SK-N-SH (cell line): ENCODE results near the gene TNFRSF1B. TPM values are rescaled to one million over a fixed set of nuclear protein-coding genes. Genes with fewer than 3 reads are reported as not detected.

ENCODE experiments used
- CTCF ChIA-PET: fragments of 300-600, 350-600 bp; formaldehyde crosslinking; extraction: SDS; loops from one replicate; lab custom pipeline; 2021; lab: Yijun Ruan, JAX
- POLR2A ChIA-PET: fragments of 350-600 bp; sonication (Branson Sonifier 250); formaldehyde crosslinking; extraction: SDS; loops from one replicate; lab custom pipeline; 2020; ENCODE audit warnings: antibody characterized with exemption, inconsistent platforms; lab: Yijun Ruan, JAX
- DNase-seq: peaks from one replicate; pipeline ENCODE4 v3.0.0; 2012
- H2AFZ ChIP-seq: fragments of 200-600 bp; sonication (generic); 2 replicates; pipeline ENCODE4 v1.8.1; 2016; ENCODE audit warnings: antibody characterized with exemption, mild to moderate bottlenecking, low read depth
- H3F3A ChIP-seq: fragments of 200-600 bp; sonication (generic); replicated peaks from 2 replicates; pipeline ENCODE3; 2016; ENCODE audit warnings: antibody characterized with exemption, mild to moderate bottlenecking; ENCODE audit not compliant: insufficient read depth
- H3K27ac ChIP-seq, 2 experiments: fragments of 200-500 bp in 1 of 2; fragments of 200-600 bp in 1 of 2; sonication (Bioruptor generic) in 1 of 2; sonication (generic), shearing (Covaris generic) in 1 of 2; 2 replicates each; pipeline versions ENCODE4 v1.5.1 to v1.6.1; 2014 to 2016; ENCODE audit warnings: low read depth in 2 of 2, inconsistent platforms in 1 of 2, low read length in 1 of 2, mild to moderate bottlenecking in 1 of 2, mixed read lengths in 1 of 2
- H3K27me3 ChIP-seq: fragments of 200-600 bp; sonication (generic), shearing (Covaris generic); 2 replicates; pipeline ENCODE4 v1.6.1; 2016; ENCODE audit warnings: mixed run types; ENCODE audit not compliant: insufficient read depth
- H3K36me3 ChIP-seq, 2 experiments: fragments of 200-500 bp in 1 of 2; fragments of 200-600 bp in 1 of 2; sonication (Bioruptor generic) in 1 of 2; sonication (generic) in 1 of 2; replicated peaks in 1 of 2; 2 replicates each; pipeline versions ENCODE3 to v1.5.1; 2014 to 2016; ENCODE audit warnings: low read length in 1 of 2, mild to moderate bottlenecking in 1 of 2; ENCODE audit not compliant: insufficient read depth in 2 of 2, control insufficient read depth in 1 of 2
- H3K4me1 ChIP-seq, 2 experiments: fragments of 200-500 bp in 1 of 2; fragments of 200-600 bp in 1 of 2; sonication (Bioruptor generic) in 1 of 2; sonication (generic), shearing (Covaris generic) in 1 of 2; 2 replicates each; pipeline versions ENCODE4 v1.5.1 to v1.6.1; 2014 to 2016; ENCODE audit warnings: low read depth in 1 of 2, low read length in 1 of 2, mixed run types in 1 of 2; ENCODE audit not compliant: insufficient read depth in 2 of 2, control insufficient read depth in 1 of 2
- H3K4me2 ChIP-seq: fragments of 200-600 bp; sonication (generic), shearing (Covaris generic); 2 replicates; pipeline ENCODE4 v1.6.1; 2017; ENCODE audit warnings: mixed run types
- H3K4me3 ChIP-seq, 2 experiments: fragments of 200-500 bp in 1 of 2; fragments of 200-600 bp in 1 of 2; sonication (Bioruptor generic) in 1 of 2; sonication (generic), shearing (Covaris generic) in 1 of 2; 2 replicates each; pipeline versions ENCODE4 v1.5.1 to v1.8.1; 2014 to 2016; ENCODE audit warnings: low read depth in 2 of 2, inconsistent platforms in 1 of 2, low read length in 1 of 2, mild to moderate bottlenecking in 1 of 2, mixed read lengths in 1 of 2, moderate library complexity in 1 of 2
- H3K79me2 ChIP-seq: fragments of 200-600 bp; sonication (generic); 2 replicates; pipeline ENCODE4 v1.8.1; 2017; ENCODE audit warnings: mild to moderate bottlenecking; ENCODE audit not compliant: insufficient read depth
- H3K9ac ChIP-seq: fragments of 200-600 bp; sonication (generic); 2 replicates; pipeline ENCODE4 v1.6.1; 2017; ENCODE audit warnings: mixed run types
- H3K9me2 ChIP-seq: fragments of 200-600 bp; sonication (generic); 2 replicates; pipeline ENCODE4 v1.6.1; 2017; ENCODE audit warnings: mixed run types
- H3K9me3 ChIP-seq: fragments of 200-600 bp; sonication (generic); 2 replicates; pipeline ENCODE4 v1.6.1; 2017; ENCODE audit warnings: mixed run types, mild to moderate bottlenecking, moderate library complexity
- H4K20me1 ChIP-seq: fragments of 200-600 bp; sonication (generic); 2 replicates; pipeline ENCODE4 v1.6.1; 2017; ENCODE audit warnings: mild to moderate bottlenecking, mixed run types; ENCODE audit not compliant: insufficient read depth
- CHD2 ChIP-seq: fragments of 150-350 bp; IDR thresholded peaks from 2 replicates; pipeline ENCODE4 v1.6.1; 2018; ENCODE audit warnings: low read length; ENCODE audit not compliant: partially characterized antibody
- CTCF ChIP-seq: fragments of 200-600 bp; sonication (generic); IDR thresholded peaks from 2 replicates; pipeline ENCODE4 v1.6.1; 2017; ENCODE audit warnings: antibody characterized with exemption, mild to moderate bottlenecking, moderate library complexity
- ELF1 ChIP-seq: IDR thresholded peaks from 2 replicates; pipeline ENCODE4 v1.4.0; 2012
- EZH2phosphoT487 ChIP-seq: fragments of 200-600 bp; sonication (generic); IDR thresholded peaks from 2 replicates; pipeline ENCODE4 v1.6.1; 2017; ENCODE audit warnings: low read depth, mixed run types, mild to moderate bottlenecking, antibody characterized with exemption, moderate library complexity, borderline replicate concordance
- GABPA ChIP-seq: IDR thresholded peaks from 2 replicates; pipeline ENCODE4 v1.4.0; 2012; ENCODE audit warnings: low read depth, mild to moderate bottlenecking
- MEF2A ChIP-seq: IDR thresholded peaks from 2 replicates; pipeline ENCODE4 v1.4.0; 2012; ENCODE audit warnings: low read depth, borderline replicate concordance
- MXI1 ChIP-seq: IDR thresholded peaks from 2 replicates; pipeline ENCODE4 v1.6.1; 2012; ENCODE audit warnings: mild to moderate bottlenecking, low read depth, low read length, improper control_type of control experiment
- TAF1 ChIP-seq: IDR thresholded peaks from 2 replicates; pipeline ENCODE4 v1.6.1; 2012; ENCODE audit warnings: low read depth, mild to moderate bottlenecking, low read length, moderate library complexity, borderline replicate concordance
- TCF12 ChIP-seq: IDR thresholded peaks from 2 replicates; pipeline ENCODE4 v1.4.0; 2012
- YY1 ChIP-seq: IDR thresholded peaks from 2 replicates; pipeline ENCODE4 v1.4.0; 2012; ENCODE audit warnings: low read depth, mild to moderate bottlenecking
- WGBS: methylation state at CpG from one replicate; pipeline ENCODE4 v1.1.6; 2017; ENCODE audit warnings: low lambda C conversion rate; 5-methylcytosine and 5-hydroxymethylcytosine counted together
- polyA plus RNA-seq, 3 experiments: library from polyadenylated mRNA; depleted of rRNA; stranded (reverse); fragments of >200 nt; gene quantifications; 2 replicates each; pipeline ENCODE4 v1.2.3, GENCODE V29; 2012
- TF ChIP-seq, protein P1 (sequence below): IDR thresholded peaks from 2 replicates; pipeline ENCODE4 v1.4.0; 2012; ENCODE audit warnings: low read depth
- TF ChIP-seq, protein P2 (sequence below): fragments of 150-350 bp; IDR thresholded peaks from 2 replicates; pipeline ENCODE4 v1.6.1; 2016; ENCODE audit warnings: mild to moderate bottlenecking, low read depth, low read length
- TF ChIP-seq, protein P3 (sequence below): IDR thresholded peaks from 2 replicates; pipeline ENCODE4 v1.6.1; 2012; ENCODE audit warnings: mild to moderate bottlenecking, low read depth, low read length, moderate library complexity

Gene TNFRSF1B
- polyA plus RNA-seq (2012; rRNA removed), result 0.18 and 0.36 TPM in 2 replicates
- polyA plus RNA-seq (2012; cell fraction: cytosol; rRNA removed), result 0.14 and 0.21 TPM in 2 replicates
- 0.12 and 0.14 TPM in 2 replicates for polyA plus RNA-seq (2012; cell fraction: nucleus; rRNA removed)

GRCh38 chr1:12166834-12167492 lies at the start of gene TNFRSF1B:
TNFRSF1B (plus strand) TSS chr1:12166991; CDS start chr1:12167092, 101 bp downstream.
- Histone ChIP-seq H4K20me1 (no peaks in the 10 kb centered on the region), H3K4me2 (peak within 1 kb of the TSS; percentile 73), H3K9me3 (no peaks in the 10 kb centered on the region), H3K27ac (no peak within 1 kb of the TSS), H3K4me3 (peak within 1 kb of the TSS; percentile 39 to 52), H3F3A (no peaks in the 10 kb centered on the region), H3K9me2 (no peaks in the 10 kb centered on the region), H3K9ac (no peak within 1 kb of the TSS), H3K27me3 (peaks cover 15% of the 10 kb centered on the region), H3K79me2 (no peaks in the 10 kb centered on the region), H3K4me1 (peaks cover 0 to 5% of the 10 kb centered on the region in 2 experiments; a peak in 1 of 4 replicates), H2AFZ (no peak within 1 kb of the TSS), H3K36me3 (no peaks in the 10 kb centered on the region)
- no peak for TF ChIP-seq MEF2A
- TF ChIP-seq, protein P1, sequence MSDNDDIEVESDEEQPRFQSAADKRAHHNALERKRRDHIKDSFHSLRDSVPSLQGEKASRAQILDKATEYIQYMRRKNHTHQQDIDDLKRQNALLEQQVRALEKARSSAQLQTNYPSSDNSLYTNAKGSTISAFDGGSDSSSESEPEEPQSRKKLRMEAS, result peak; percentile 73
- ChIA-PET CTCF (interaction anchor here (1.2 to 6.2 kb wide), 2 partner anchors 18 to 42 kb away, joined by 3 to 37 read pairs; no protein-coding TSS in a partner anchor), POLR2A (no interaction called here)
- WGBS, result 3% methylated on average over 21 of the region's 79 CpGs
- peak; percentile 91 for DNase-seq

GRCh38 chr1:12121212-12122003 lies 45.4 kb upstream of the TNFRSF1B start:
- ChIA-PET CTCF (interaction anchor here (1.0 to 12.3 kb wide), 4 partner anchors 16 to 89 kb away, joined by 3 to 436 read pairs (median 70); no protein-coding TSS in a partner anchor), POLR2A (no interaction called here)
- H3K4me2 ChIP-seq, result no peak overlapping the region

More at GRCh38 chr1:12121212-12122003, 45.4 kb upstream of the TNFRSF1B start:
- Histone ChIP-seq H3K4me1 (no peaks in the 10 kb centered on the region), H3K36me3 (no peaks in the 10 kb centered on the region), H3F3A (no peaks in the 10 kb centered on the region), H3K79me2 (no peaks in the 10 kb centered on the region), H3K27me3 (no peaks in the 10 kb centered on the region; the same call in 1 of the 2 replicates), H3K9me2 (no peaks in the 10 kb centered on the region), H3K4me3 (no peak overlapping the region), H3K27ac (no peak overlapping the region), H3K9me3 (no peaks in the 10 kb centered on the region), H2AFZ (no peak overlapping the region), H4K20me1 (no peaks in the 10 kb centered on the region), H3K9ac (no peak overlapping the region)
- no peak for TF ChIP-seq ELF1
- no peak for TF ChIP-seq EZH2phosphoT487
- no peak for TF ChIP-seq TAF1
- TF ChIP-seq, protein P2, sequence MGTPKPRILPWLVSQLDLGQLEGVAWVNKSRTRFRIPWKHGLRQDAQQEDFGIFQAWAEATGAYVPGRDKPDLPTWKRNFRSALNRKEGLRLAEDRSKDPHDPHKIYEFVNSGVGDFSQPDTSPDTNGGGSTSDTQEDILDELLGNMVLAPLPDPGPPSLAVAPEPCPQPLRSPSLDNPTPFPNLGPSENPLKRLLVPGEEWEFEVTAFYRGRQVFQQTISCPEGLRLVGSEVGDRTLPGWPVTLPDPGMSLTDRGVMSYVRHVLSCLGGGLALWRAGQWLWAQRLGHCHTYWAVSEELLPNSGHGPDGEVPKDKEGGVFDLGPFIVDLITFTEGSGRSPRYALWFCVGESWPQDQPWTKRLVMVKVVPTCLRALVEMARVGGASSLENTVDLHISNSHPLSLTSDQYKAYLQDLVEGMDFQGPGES, result no peak
- no peak for TF ChIP-seq MXI1
- TF ChIP-seq CHD2, result no peak
- no peak for TF ChIP-seq YY1
- no peak for TF ChIP-seq TCF12
- TF ChIP-seq CTCF, result no peak
- TF ChIP-seq GABPA, result no peak
- TF ChIP-seq, protein P3, sequence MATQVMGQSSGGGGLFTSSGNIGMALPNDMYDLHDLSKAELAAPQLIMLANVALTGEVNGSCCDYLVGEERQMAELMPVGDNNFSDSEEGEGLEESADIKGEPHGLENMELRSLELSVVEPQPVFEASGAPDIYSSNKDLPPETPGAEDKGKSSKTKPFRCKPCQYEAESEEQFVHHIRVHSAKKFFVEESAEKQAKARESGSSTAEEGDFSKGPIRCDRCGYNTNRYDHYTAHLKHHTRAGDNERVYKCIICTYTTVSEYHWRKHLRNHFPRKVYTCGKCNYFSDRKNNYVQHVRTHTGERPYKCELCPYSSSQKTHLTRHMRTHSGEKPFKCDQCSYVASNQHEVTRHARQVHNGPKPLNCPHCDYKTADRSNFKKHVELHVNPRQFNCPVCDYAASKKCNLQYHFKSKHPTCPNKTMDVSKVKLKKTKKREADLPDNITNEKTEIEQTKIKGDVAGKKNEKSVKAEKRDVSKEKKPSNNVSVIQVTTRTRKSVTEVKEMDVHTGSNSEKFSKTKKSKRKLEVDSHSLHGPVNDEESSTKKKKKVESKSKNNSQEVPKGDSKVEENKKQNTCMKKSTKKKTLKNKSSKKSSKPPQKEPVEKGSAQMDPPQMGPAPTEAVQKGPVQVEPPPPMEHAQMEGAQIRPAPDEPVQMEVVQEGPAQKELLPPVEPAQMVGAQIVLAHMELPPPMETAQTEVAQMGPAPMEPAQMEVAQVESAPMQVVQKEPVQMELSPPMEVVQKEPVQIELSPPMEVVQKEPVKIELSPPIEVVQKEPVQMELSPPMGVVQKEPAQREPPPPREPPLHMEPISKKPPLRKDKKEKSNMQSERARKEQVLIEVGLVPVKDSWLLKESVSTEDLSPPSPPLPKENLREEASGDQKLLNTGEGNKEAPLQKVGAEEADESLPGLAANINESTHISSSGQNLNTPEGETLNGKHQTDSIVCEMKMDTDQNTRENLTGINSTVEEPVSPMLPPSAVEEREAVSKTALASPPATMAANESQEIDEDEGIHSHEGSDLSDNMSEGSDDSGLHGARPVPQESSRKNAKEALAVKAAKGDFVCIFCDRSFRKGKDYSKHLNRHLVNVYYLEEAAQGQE, result no peak
- WGBS, result 57% methylated on average over 11 of the region's 12 CpGs
- DNase-seq, result no peak
